Renal pelvis (tissue), 4 donors: Measurements from ENCODE around the gene C10orf90. TPM values are rescaled to one million over a fixed set of nuclear protein-coding genes. Genes with fewer than 3 reads are reported as not detected.
"Not testable (repeated sequence)": the region's sequence is repeated elsewhere in the genome, so short reads cannot be mapped to it uniquely, and the experiment has no call there.

Experiments
- DNase-seq: peaks from one replicate; pipeline ENCODE4 v3.0.0-alpha.2; 2013
- polyA plus RNA-seq, 3 donors: library from polyadenylated mRNA; unstranded; fragments of 120-200 nt; gene quantifications; one replicate each; pipeline ENCODE4 v1.2.1, GENCODE V29; 2013; ENCODE audit not compliant: insufficient read length in 3 of 3

Gene C10orf90
- polyA plus RNA-seq, 3 donors, result 0.56 to 0.83 (median 0.76) TPM

GRCh38 chr10:126392469-126392868 is 278.0 kb downstream of the C10orf90 start:
- DNase-seq, result no peak

- DNase-seq, result no peak
Observed at GRCh38 chr10:126392068-126392467, 278.4 kb downstream of the C10orf90 start.

- no peak for DNase-seq
Observed at GRCh38 chr10:126391192-126391885, 279.2 kb downstream of the C10orf90 start.

GRCh38 chr10:126390324-126390723 is 280.2 kb downstream of the C10orf90 start:
- no peak for DNase-seq

- peak; percentile 23 for DNase-seq
Observed at GRCh38 chr10:126387931-126388911, 282.3 kb downstream of the C10orf90 start, which contains the start of gene ADAM12. Gene ADAM12 (minus strand): TSS chr10:126388477. CDS start chr10:126388145, 332 bp downstream.

- peak; percentile 65 for DNase-seq
Observed at GRCh38 chr10:126387041-126387921, 283.2 kb downstream of the C10orf90 start.

- DNase-seq, result no peak
Observed at GRCh38 chr10:126384269-126384873, 286.1 kb downstream of the C10orf90 start.

GRCh38 chr10:126380352-126381076 is 290.0 kb downstream of the C10orf90 start:
- DNase-seq, result no peak

- not testable (repeated sequence) for DNase-seq
Observed at GRCh38 chr10:126379166-126379565, 291.3 kb downstream of the C10orf90 start.

- no peak for DNase-seq
Observed at GRCh38 chr10:126376956-126377355, 293.5 kb downstream of the C10orf90 start.

GRCh38 chr10:126375926-126376554 is 294.5 kb downstream of the C10orf90 start:
- DNase-seq, result no peak

GRCh38 chr10:126375299-126375698 is 295.2 kb downstream of the C10orf90 start:
- DNase-seq, result no peak

Other genes starting within 250 kb of the C10orf90 start
- gene DOCK1, start 234.7 kb upstream of the C10orf90 start, polyA plus RNA-seq, result 10 to 100 TPM; 61.5 to 65.1 (median 61.9) TPM